Heart left ventricle (tissue), 13 donors: Measurements from ENCODE around the gene RASD2.

Experiments used
- CTCF ChIP-seq, 12 donors: fragments of 200-600 bp; sonication (generic) in 4 of 12; IDR thresholded peaks; one replicate each; pipeline versions ENCODE4 v1.5.0 to v1.8.0; 2018 to 2022; ENCODE audit warnings: antibody characterized with exemption in 12 of 12, mild to moderate bottlenecking in 5 of 12
- POLR2A ChIP-seq, 2 donors: fragments of 450-650 bp; IDR thresholded peaks; one replicate each; pipeline ENCODE4 v1.6.1; 2017; ENCODE audit warnings: antibody characterized with exemption in 2 of 2, mild to moderate bottlenecking in 2 of 2, moderate library complexity in 2 of 2
- donor health status: ischemic (EF 13 %, LVEDD 7.1; RV severe dilation, severe dysfunction).
- donor health status: DM: no; HTN: yes; CAD: no.
- donor health status: DM: no; HTN: no; CAD: no.
- donor health status: ischemic (EF 25% LVEDD 6.9; RV normal size, moderate dysfunction).
- donor health status: ischemic (EF 25% LVEDD 5.7; RV mildly dilated, moderate dysfunction).
- donor health status: ischemic (EF 35%, LVEDD 5.7; RV mildly dilated, moderate dysfunction).
- donor health status: nonischemic (EF 11% LVEDD 7.7; RV severe dilation, severe dysfunction).
- donor health status: DM: yes; HTN: yes; CAD: no.
- donor health status: PGD.
- donor health status: ischemic (EF 29% LVEDD 5.4; RV normal size, mild dysfunction).
- donor health status: nonischemic (EF 23%, LVEDD 6.1; RV moderate dilation, normal function).

- TF ChIP-seq CTCF (IDR thresholded peaks at IDR 0.05) (no peak), POLR2A (IDR thresholded peaks at IDR 0.05) (no peak)
Measured at GRCh38 chr22:35539910-35540594, 579 bp upstream of the RASD2 start.
